Measurements from ENCODE around the gene OR2L5.

DNA sequence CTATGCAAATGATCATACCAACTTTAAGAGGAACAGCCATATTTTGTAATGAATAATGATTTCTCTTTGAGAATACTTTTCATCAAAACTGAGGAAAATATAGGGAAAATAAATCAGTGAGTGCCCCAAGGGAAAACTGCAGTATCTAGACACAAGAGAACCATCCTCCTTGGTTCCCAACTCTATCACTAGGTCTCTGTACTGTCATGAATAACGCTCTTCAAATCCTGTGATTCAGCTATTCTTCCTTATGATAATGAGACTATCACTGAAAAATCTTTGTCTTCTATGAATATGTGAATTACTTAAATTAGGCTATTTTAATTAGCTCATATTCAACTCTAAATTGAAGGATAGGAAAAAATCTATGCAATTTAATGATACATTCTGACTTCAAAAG lies 2.3 kb downstream of the OR2L5 start:
- TF ChIP-seq, protein P1, sequence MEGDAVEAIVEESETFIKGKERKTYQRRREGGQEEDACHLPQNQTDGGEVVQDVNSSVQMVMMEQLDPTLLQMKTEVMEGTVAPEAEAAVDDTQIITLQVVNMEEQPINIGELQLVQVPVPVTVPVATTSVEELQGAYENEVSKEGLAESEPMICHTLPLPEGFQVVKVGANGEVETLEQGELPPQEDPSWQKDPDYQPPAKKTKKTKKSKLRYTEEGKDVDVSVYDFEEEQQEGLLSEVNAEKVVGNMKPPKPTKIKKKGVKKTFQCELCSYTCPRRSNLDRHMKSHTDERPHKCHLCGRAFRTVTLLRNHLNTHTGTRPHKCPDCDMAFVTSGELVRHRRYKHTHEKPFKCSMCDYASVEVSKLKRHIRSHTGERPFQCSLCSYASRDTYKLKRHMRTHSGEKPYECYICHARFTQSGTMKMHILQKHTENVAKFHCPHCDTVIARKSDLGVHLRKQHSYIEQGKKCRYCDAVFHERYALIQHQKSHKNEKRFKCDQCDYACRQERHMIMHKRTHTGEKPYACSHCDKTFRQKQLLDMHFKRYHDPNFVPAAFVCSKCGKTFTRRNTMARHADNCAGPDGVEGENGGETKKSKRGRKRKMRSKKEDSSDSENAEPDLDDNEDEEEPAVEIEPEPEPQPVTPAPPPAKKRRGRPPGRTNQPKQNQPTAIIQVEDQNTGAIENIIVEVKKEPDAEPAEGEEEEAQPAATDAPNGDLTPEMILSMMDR (IDR thresholded peaks at IDR 0.05): no peak
- no peak for TF ChIP-seq POLR2A (IDR thresholded peaks at IDR 0.05)
